GM23338 (cell line): Measurements from ENCODE around the gene PXYLP1.

Experiments
- CTCF ChIP-seq, 2 experiments: fragments of 200-600 bp in 1 of 2; sonication (generic) in 1 of 2; conservative IDR thresholded peaks; 2 replicates each; pipeline versions ENCODE4 v1.5.1 to v1.6.1; 2016 to 2017; ENCODE audit warnings: antibody characterized with exemption in 2 of 2, low read depth in 2 of 2, mild to moderate bottlenecking in 2 of 2, moderate library complexity in 1 of 2
- EZH2phosphoT487 ChIP-seq: fragments of 200-600 bp; sonication (generic); IDR thresholded peaks from one replicate; pipeline ENCODE4 v1.8.1; 2018; ENCODE audit warnings: antibody characterized with exemption; ENCODE audit not compliant: unreplicated experiment
- POLR2AphosphoS5 ChIP-seq: IDR thresholded peaks from 2 replicates; pipeline ENCODE4 v1.6.1; 2016; ENCODE audit warnings: antibody characterized with exemption, low read depth
- ZNF114 ChIP-seq: fragments of 250-450 bp; sonication (Bioruptor Pico); IDR thresholded peaks from 2 replicates; pipeline ENCODE4 v1.5.0; 2020; ENCODE audit warnings: mild to moderate bottlenecking, moderate library complexity

GRCh38 chr3:141308588-141309218 lies 77.1 kb downstream of the PXYLP1 start:
- TF ChIP-seq CTCF (conservative IDR thresholded peaks at IDR 0.05; ENCODE audit: low read depth in 2 of 2): peak; percentile 69 to 81
- no peak for TF ChIP-seq POLR2AphosphoS5
- TF ChIP-seq ZNF114: no peak
- TF ChIP-seq EZH2phosphoT487: no peak
